H9 (cell line): ENCODE measurements around the gene PDPR. TPM values are rescaled to one million over a fixed set of nuclear protein-coding genes. Genes with fewer than 3 reads are reported as not detected.
A peak's percentile ranks its signal among the peaks of the same experiment; 100 is the strongest.
"Not testable (repeated sequence)": the region's sequence is repeated elsewhere in the genome, so short reads cannot be mapped to it uniquely, and the experiment has no call there.

Experiments used
- DNase-seq: peaks from one replicate; pipeline ENCODE4 v3.0.0-alpha.2; 2017
- H2AFZ ChIP-seq: one replicate; pipeline ENCODE4 v1.6.1; 2013; ENCODE audit warnings: mild to moderate bottlenecking, low read length, control low read depth, moderate library complexity
- H2AK5ac ChIP-seq: 2 replicates; pipeline ENCODE4 v1.6.1; 2013; ENCODE audit warnings: low read length, control low read depth, mixed read lengths; ENCODE audit not compliant: insufficient read length
- H2BK120ac ChIP-seq: one replicate; pipeline ENCODE4 v1.6.1; 2013; ENCODE audit warnings: low read depth, mild to moderate bottlenecking, low read length, control low read depth, inconsistent platforms; ENCODE audit not compliant: poor library complexity, severe bottlenecking
- H2BK12ac ChIP-seq: 2 replicates; pipeline ENCODE4 v1.6.1; 2013; ENCODE audit warnings: low read length, control low read depth, mixed read lengths, low read depth; ENCODE audit not compliant: insufficient read length
- H2BK15ac ChIP-seq: 2 replicates; pipeline ENCODE4 v1.6.1; 2013; ENCODE audit warnings: low read depth, low read length, control low read depth
- H2BK20ac ChIP-seq: one replicate; pipeline ENCODE4 v1.6.1; 2013; ENCODE audit warnings: low read depth, mild to moderate bottlenecking, low read length, control low read depth, inconsistent platforms; ENCODE audit not compliant: poor library complexity, severe bottlenecking
- H2BK5ac ChIP-seq: 2 replicates; pipeline ENCODE4 v1.6.1; 2013; ENCODE audit warnings: low read length, control low read depth, mixed read lengths; ENCODE audit not compliant: insufficient read length
- H3K14ac ChIP-seq: 2 replicates; pipeline ENCODE4 v1.6.1; 2013; ENCODE audit warnings: low read length, control low read depth; ENCODE audit not compliant: insufficient read depth
- H3K18ac ChIP-seq: 2 replicates; pipeline ENCODE4 v1.6.1; 2013; ENCODE audit warnings: low read depth, mild to moderate bottlenecking, mixed read lengths, low read length, control low read depth; ENCODE audit not compliant: insufficient read length
- H3K23ac ChIP-seq: 2 replicates; pipeline ENCODE4 v1.6.1; 2013; ENCODE audit warnings: low read length, control low read depth, mixed read lengths, low read depth; ENCODE audit not compliant: insufficient read length
- H3K23me2 ChIP-seq: 2 replicates; pipeline ENCODE4 v1.6.1; 2013; ENCODE audit warnings: low read depth, mild to moderate bottlenecking, mixed read lengths, low read length, control low read depth; ENCODE audit not compliant: insufficient read length, poor library complexity, severe bottlenecking
- H3K27ac ChIP-seq: 2 replicates; pipeline ENCODE4 v1.5.1; 2013; ENCODE audit warnings: low read length, control low read depth, mixed read lengths, low read depth; ENCODE audit not compliant: insufficient read length
- H3K27me3 ChIP-seq: 2 replicates; pipeline ENCODE4 v1.6.1; 2013; ENCODE audit warnings: low read length, control low read depth, inconsistent platforms; ENCODE audit not compliant: insufficient read depth
- H3K4ac ChIP-seq: 2 replicates; pipeline ENCODE4 v1.6.1; 2013; ENCODE audit warnings: low read depth, mild to moderate bottlenecking, control low read depth, inconsistent platforms, low read length, moderate library complexity
- H3K4me1 ChIP-seq: 2 replicates; pipeline ENCODE4 v1.6.1; 2013; ENCODE audit warnings: low read length, control low read depth, inconsistent platforms; ENCODE audit not compliant: insufficient read depth
- H3K4me2 ChIP-seq: 2 replicates; pipeline ENCODE4 v1.6.1; 2013; ENCODE audit warnings: low read length, control low read depth, mixed read lengths; ENCODE audit not compliant: insufficient read length, insufficient read depth
- H3K56ac ChIP-seq: 2 replicates; pipeline ENCODE4 v1.6.1; 2013; ENCODE audit warnings: low read depth, mild to moderate bottlenecking, mixed read lengths, low read length, control low read depth; ENCODE audit not compliant: insufficient read length
- H3K79me1 ChIP-seq: 2 replicates; pipeline ENCODE4 v1.6.1; 2013; ENCODE audit warnings: low read depth, mild to moderate bottlenecking, moderate library complexity, low read length, control low read depth, inconsistent platforms; ENCODE audit not compliant: insufficient read depth, poor library complexity, severe bottlenecking
- H3K79me2 ChIP-seq: 2 replicates; pipeline ENCODE4 v1.6.1; 2013; ENCODE audit warnings: low read length, control low read depth, inconsistent platforms; ENCODE audit not compliant: insufficient read depth
- H3K9ac ChIP-seq: 2 replicates; pipeline ENCODE4 v1.6.1; 2013; ENCODE audit warnings: low read length, control low read depth, mixed read lengths; ENCODE audit not compliant: insufficient read length; ENCODE audit errors: extremely low read depth
- H3K9me3 ChIP-seq: one replicate; pipeline ENCODE4 v1.6.1; 2013; ENCODE audit warnings: low read depth, low read length, inconsistent platforms; ENCODE audit not compliant: control insufficient read depth
- H3T11ph ChIP-seq: one replicate; pipeline ENCODE4 v1.6.1; 2013; ENCODE audit warnings: mild to moderate bottlenecking, low read length, control low read depth, inconsistent platforms
- H4K20me1 ChIP-seq: one replicate; pipeline ENCODE4 v1.6.1; 2013; ENCODE audit not compliant: control insufficient read depth, insufficient read length, insufficient read depth
- H4K5ac ChIP-seq: 2 replicates; pipeline ENCODE4 v1.6.1; 2013; ENCODE audit warnings: low read depth, mild to moderate bottlenecking, mixed read lengths, low read length, control low read depth; ENCODE audit not compliant: insufficient read length
- H4K8ac ChIP-seq: replicated peaks from 2 replicates; pipeline ENCODE4 v1.6.1; 2013; ENCODE audit warnings: low read length, control low read depth, mixed read lengths, low read depth; ENCODE audit not compliant: insufficient read length
- H4K91ac ChIP-seq: 2 replicates; pipeline ENCODE4 v1.6.1; 2013; ENCODE audit warnings: low read depth, mild to moderate bottlenecking, moderate library complexity, mixed read lengths, low read length, control low read depth; ENCODE audit not compliant: insufficient read length
- H3K27ac Mint-ChIP-seq, 3 experiments: 2 replicates in 2 of 3; 3 replicates in 1 of 3; pipeline ENCODE4 v1.8.0; 2020 to 2021; ENCODE audit warnings: mixed read lengths in 3 of 3, mild to moderate bottlenecking in 1 of 3, moderate library complexity in 1 of 3
- H3K27me3 Mint-ChIP-seq: 2 replicates; pipeline ENCODE4 v1.8.0; 2021; ENCODE audit warnings: low read depth, mild to moderate bottlenecking, moderate library complexity, mixed read lengths
- H3K36me3 Mint-ChIP-seq, 3 experiments: 2 replicates in 2 of 3; 3 replicates in 1 of 3; pipeline ENCODE4 v1.8.0; 2020 to 2021; ENCODE audit warnings: low read depth in 3 of 3, mixed read lengths in 3 of 3; ENCODE audit not compliant: insufficient read depth in 1 of 3
- H3K4me1 Mint-ChIP-seq, 2 experiments: 2 replicates each; pipeline ENCODE4 v1.8.0; 2020; ENCODE audit warnings: mixed read lengths in 2 of 2
- H3K4me3 Mint-ChIP-seq, 2 experiments: 2 replicates in 1 of 2; 3 replicates in 1 of 2; pipeline ENCODE4 v1.8.0; 2020 to 2021; ENCODE audit warnings: mild to moderate bottlenecking in 2 of 2, mixed read lengths in 2 of 2, moderate library complexity in 1 of 2
- H3K9me3 Mint-ChIP-seq, 2 experiments: 2 replicates in 1 of 2; 3 replicates in 1 of 2; pipeline ENCODE4 v1.8.0; 2020; ENCODE audit warnings: mild to moderate bottlenecking in 2 of 2, mixed read lengths in 2 of 2, moderate library complexity in 1 of 2
- WGBS: extraction: QIAGEN DNeasy Blood & Tissue Kit; methylation state at CpG from one replicate; pipeline ENCODE4 v1.1.7; 2013; ENCODE audit warnings: missing lambda C conversion rate, low lambda C conversion rate, mixed read lengths; ENCODE audit not compliant: insufficient read length; ENCODE audit errors: extremely low coverage; 5-methylcytosine and 5-hydroxymethylcytosine counted together
- total RNA-seq: library from RNA; stranded (reverse); gene quantifications from 2 replicates; pipeline ENCODE4 v1.2.1, GENCODE V29; 2021

The PDPR gene
- total RNA-seq, 1 experiment from 2014 or later = 37.2 TPM

DNA sequence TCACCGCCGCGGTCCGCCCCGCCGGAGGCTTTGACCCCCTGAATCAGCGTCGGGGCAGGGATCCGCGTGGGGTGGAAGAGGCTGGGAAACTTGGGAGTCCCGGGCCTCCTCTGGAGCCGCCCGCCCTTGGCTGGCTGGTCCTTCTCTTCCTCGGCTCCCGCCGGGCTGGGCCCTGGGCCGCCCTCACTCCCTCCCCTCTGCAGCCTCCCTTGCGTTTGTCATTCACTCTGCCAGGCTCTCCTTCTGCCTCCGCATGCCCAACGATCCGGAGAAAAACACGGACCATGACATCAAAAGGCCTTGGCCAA lies 74.4 kb downstream of the PDPR start:
- 0 out of 5 replicates have a peak overlapping the region, but pooled peaks of 1 of the 2 experiments have one; percentile 19 for H3K4me3 Mint-ChIP-seq
- no CpG with 5 or more reads among the region's 22 CpGs for WGBS
- H3K27ac Mint-ChIP-seq, H2BK20ac ChIP-seq, H3K79me1 ChIP-seq, H4K8ac ChIP-seq, H3K4me1 ChIP-seq, H4K91ac ChIP-seq, H3K9me3 ChIP-seq, H3K36me3 Mint-ChIP-seq, H3K27ac ChIP-seq, H3K14ac ChIP-seq, H3K9ac ChIP-seq, H3T11ph ChIP-seq, H3K23ac ChIP-seq, H3K4ac ChIP-seq, DNase-seq, H2BK12ac ChIP-seq, H4K5ac ChIP-seq, H3K27me3 ChIP-seq, H2BK5ac ChIP-seq, H3K27me3 Mint-ChIP-seq, H3K18ac ChIP-seq, H2BK15ac ChIP-seq, H3K4me2 ChIP-seq, H3K9me3 Mint-ChIP-seq, H3K79me2 ChIP-seq, H3K4me1 Mint-ChIP-seq, H4K20me1 ChIP-seq, H2AK5ac ChIP-seq, H2BK120ac ChIP-seq, H2AFZ ChIP-seq, H3K56ac ChIP-seq, H3K23me2 ChIP-seq: not testable (repeated sequence)

GRCh38 chr16:70190574-70190973 lies 76.4 kb downstream of the PDPR start:
- H4K5ac ChIP-seq, H3K9me3 Mint-ChIP-seq, H3T11ph ChIP-seq, H3K79me2 ChIP-seq, H4K91ac ChIP-seq, H2BK15ac ChIP-seq, H2BK5ac ChIP-seq, H3K4me3 Mint-ChIP-seq, H3K9me3 ChIP-seq, DNase-seq, H2BK12ac ChIP-seq, H3K4me1 ChIP-seq, H2BK120ac ChIP-seq, H3K27me3 ChIP-seq, H3K23ac ChIP-seq, H3K4me1 Mint-ChIP-seq, H3K4me2 ChIP-seq, H3K4ac ChIP-seq, H3K79me1 ChIP-seq, H3K27me3 Mint-ChIP-seq, H2AFZ ChIP-seq, H2AK5ac ChIP-seq, H3K36me3 Mint-ChIP-seq, H3K18ac ChIP-seq, H3K9ac ChIP-seq, H2BK20ac ChIP-seq, H3K23me2 ChIP-seq, H3K27ac ChIP-seq, H4K8ac ChIP-seq, H3K14ac ChIP-seq, H3K27ac Mint-ChIP-seq, H3K56ac ChIP-seq, H4K20me1 ChIP-seq: not testable (repeated sequence)
- no CpG with 5 or more reads among the region's 5 CpGs for WGBS
